Sigmoid colon (tissue), 3 donors: ENCODE data around the gene IRGQ.

ENCODE experiments used
- POLR2A ChIP-seq, 2 donors: fragments of 450-650 bp; IDR thresholded peaks; one replicate each; pipeline ENCODE4 v1.6.1; 2016; ENCODE audit warnings: antibody characterized with exemption in 2 of 2, mild to moderate bottlenecking in 2 of 2, moderate library complexity in 2 of 2
- TF ChIP-seq, protein P1 (sequence below), 4 experiments: fragments of 450-650 bp in 3 of 4; fragments of 200-600 bp in 1 of 4; IDR thresholded peaks; one replicate each; pipeline ENCODE4 v1.5.1; 2016 to 2019; ENCODE audit warnings: antibody characterized with exemption in 4 of 4, mild to moderate bottlenecking in 3 of 4, moderate library complexity in 2 of 4

DNA sequence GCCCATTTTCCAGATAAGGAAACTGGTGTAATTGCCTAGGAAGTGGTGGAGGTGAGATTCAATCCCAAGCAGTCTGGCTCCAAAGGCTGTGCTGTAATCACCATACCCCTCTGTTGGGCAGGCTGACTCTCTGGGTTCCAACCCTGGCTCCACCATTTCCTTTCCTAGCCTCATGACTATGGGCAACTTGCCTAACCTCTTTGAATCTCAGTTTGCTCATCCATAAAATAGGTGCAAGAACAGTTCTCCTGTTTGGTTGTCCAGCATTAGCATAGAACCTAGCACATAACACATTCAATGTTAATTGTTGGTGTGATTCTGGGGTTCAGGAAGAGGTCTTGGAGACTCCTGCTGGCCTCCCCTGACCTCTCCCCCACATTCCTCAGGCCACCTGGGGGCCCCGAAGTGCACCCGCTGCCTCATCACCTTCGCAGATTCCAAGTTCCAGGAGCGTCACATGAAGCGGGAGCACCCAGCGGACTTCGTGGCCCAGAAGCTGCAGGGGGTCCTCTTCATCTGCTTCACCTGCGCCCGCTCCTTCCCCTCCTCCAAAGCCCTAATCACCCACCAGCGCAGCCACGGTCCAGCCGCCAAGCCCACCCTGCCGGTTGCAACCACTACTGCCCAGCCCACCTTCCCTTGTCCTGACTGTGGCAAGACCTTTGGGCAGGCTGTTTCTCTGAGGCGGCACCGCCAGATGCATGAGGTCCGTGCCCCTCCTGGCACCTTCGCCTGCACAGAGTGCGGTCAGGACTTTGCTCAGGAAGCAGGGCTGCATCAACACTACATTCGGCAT is 2.7 kb upstream of the IRGQ start:
- TF ChIP-seq, protein P1, sequence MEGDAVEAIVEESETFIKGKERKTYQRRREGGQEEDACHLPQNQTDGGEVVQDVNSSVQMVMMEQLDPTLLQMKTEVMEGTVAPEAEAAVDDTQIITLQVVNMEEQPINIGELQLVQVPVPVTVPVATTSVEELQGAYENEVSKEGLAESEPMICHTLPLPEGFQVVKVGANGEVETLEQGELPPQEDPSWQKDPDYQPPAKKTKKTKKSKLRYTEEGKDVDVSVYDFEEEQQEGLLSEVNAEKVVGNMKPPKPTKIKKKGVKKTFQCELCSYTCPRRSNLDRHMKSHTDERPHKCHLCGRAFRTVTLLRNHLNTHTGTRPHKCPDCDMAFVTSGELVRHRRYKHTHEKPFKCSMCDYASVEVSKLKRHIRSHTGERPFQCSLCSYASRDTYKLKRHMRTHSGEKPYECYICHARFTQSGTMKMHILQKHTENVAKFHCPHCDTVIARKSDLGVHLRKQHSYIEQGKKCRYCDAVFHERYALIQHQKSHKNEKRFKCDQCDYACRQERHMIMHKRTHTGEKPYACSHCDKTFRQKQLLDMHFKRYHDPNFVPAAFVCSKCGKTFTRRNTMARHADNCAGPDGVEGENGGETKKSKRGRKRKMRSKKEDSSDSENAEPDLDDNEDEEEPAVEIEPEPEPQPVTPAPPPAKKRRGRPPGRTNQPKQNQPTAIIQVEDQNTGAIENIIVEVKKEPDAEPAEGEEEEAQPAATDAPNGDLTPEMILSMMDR (IDR thresholded peaks at IDR 0.05): no peak
- no peak for TF ChIP-seq POLR2A (IDR thresholded peaks at IDR 0.05)
